Retina (tissue), 1 donor: Measurements from ENCODE around the gene RORC.
"Not testable (repeated sequence)": the region's sequence is repeated elsewhere in the genome, so short reads cannot be mapped to it uniquely, and the experiment has no call there.

ENCODE experiments used
- DNase-seq: peaks from one replicate; pipeline ENCODE4 v3.0.0-alpha.2; 2016

RORC gene

DNA sequence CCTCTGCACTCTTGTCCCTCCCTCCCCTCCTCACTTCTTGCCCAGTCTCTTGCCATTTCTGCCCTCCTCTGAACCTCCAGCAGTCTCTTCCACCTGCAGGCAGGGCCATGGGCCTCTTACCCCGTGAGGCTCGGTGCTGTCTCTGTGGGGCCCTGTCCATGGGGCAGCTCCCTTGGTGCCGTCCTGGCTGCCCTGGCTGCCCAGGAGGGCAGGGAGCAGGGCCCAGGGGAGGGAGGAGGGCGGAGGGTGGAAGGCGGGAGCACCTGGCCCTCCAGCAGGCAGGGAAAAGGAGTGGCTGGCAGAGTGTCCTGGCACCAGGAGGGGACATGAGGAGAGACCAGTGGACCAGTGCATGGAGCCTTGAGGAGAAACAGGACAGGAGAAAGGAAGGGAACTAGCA is at the start of gene RORC:
Gene RORC (minus strand): TSS at position 198 of the 400 bp plus-strand sequence. CDS start 38 bp downstream, at position 160.
- DNase-seq = no peak

DNA sequence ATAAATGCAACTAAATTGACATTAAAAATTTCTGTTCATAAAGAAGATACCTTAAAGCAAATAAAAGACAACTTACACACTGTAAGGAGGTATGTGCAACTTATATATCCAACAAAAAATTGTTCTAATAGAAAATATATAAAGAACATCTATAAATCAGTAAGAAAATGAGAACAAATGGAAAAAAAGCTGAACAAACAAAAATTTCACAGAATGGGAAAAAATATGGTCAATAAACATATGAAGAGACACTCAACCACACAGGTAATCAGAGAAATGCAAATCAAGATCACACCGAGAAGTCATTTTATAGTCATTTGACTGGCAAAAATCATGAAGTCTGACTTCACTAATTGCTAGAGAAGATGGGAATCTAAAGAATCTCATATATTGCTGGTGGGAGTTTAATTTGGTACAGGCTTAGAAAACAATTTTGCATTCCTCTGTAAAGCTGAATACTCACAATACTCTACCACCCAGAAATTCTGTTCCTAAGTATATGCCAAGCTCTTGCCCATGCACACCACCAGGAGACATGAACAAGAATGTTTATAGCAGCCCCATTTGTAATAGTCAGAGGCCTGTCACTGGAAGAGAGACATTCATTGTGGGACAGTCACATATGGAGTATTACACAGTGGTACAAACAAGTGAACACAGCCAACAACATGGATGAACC is 44.0 kb upstream of the RORC start:
- DNase-seq = no peak

DNA sequence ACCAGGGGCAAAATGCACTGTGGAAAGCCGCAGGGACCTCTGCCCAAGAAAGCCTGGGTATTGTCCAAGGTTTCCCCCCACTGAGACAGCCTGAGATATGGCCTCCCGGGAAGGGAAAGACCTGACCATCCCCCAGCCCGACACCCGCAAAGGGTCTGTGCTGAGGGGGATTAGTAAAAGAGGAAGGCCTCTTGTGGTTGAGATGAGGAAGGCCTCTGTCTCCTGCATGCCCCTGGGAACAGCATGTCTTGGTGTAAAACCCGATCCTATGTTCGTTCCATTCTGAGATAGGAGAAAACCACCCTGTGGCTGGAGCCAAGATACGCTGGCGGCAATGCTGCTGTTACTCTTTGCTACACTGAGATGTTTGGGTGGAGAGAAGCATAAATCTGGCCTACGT is 41.2 kb upstream of the RORC start:
- not testable (repeated sequence) for DNase-seq

DNA sequence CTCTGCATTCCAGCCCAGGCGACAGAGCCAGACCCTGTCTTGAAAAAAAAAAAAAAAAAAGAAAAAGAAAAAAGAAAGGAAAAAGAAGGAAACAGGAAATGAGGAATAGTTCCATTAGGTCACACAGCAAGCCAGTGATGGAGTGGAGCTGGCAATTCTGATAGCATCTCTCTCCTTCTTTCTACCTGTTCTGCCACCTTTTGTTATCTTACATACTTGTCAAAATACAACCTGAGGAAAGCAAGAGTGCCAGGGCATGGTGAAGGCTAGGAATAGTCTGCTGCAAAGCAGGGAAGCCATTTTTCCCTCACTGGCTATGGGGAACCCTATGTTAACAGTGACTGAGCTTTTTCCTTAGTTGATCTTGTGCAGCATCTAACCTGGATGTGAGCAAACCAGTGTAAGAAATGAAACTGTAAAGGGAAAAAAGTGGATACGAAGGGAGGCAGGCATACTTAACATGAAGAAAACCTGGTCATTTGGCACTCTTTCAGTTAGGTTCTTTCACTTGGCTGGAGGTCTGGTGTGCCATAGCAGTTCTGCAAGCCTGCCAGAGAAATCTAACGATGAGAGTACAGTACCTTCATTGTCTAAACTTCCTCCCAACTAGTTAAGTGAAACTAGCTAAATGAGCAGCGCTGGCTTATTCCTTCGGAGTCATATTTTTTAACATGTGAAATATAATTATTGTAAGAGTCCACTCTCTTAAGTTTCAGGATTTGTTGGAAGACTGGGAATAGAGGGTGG is 39.9 kb upstream of the RORC start:
- no peak for DNase-seq

- no peak for DNase-seq
These were observed 36.9 kb upstream of the RORC start for GRCh38 chr1:151868486-151868885.

DNA sequence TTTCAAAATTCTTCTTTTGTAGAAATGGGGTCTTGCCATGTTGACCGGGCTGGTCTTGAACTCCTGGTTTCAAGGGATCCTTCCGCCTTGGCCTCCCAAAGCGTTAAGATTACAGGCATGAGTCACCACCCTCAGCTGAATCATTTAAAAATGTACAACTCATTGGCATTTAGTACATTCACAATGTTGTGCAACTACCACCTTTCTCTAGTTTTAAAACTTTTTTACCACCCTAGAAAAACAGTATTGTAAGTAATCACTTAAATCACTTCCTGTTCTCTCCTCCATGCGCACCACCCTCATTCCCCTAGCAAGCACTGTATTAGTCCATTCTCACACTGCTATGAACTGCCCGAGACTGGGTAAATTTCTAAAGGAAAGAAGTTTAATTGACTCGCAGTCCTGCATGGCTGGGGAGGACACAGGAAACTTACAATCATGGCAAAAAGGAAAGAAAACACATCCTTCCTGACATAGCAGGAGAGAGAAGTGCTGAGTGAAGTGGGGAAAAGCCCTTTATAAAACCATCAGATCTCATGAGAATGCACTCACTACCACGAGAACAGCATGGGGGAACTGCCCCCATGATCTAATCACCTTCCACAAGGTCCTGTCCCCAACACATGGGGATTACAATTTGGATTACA is 36.3 kb upstream of the RORC start:
- DNase-seq = no peak

DNA sequence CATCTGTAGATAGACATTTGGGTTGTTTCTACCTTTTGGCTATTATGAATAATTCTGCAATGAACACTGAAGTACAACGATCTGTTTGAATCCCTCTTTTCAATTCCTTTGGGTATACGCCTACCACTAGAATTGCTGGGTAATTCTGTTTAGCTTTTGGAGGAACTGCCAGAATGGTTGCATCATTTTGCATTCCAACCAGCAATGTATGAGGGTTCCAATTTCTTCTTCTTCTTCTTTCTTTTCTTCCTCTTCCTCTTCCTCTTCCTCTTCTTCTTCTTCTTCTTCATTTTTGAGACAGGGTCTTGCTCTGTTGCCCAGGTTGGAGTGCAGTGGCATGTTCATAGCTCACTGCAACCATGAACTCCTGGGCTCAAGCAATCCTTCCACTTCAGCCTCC is 35.7 kb upstream of the RORC start:
- DNase-seq = no peak

GRCh38 chr1:151864411-151864810 is 32.8 kb upstream of the RORC start:
- no peak for DNase-seq

- no peak for DNase-seq
These were observed 31.0 kb upstream of the RORC start for GRCh38 chr1:151862604-151863003.

DNA sequence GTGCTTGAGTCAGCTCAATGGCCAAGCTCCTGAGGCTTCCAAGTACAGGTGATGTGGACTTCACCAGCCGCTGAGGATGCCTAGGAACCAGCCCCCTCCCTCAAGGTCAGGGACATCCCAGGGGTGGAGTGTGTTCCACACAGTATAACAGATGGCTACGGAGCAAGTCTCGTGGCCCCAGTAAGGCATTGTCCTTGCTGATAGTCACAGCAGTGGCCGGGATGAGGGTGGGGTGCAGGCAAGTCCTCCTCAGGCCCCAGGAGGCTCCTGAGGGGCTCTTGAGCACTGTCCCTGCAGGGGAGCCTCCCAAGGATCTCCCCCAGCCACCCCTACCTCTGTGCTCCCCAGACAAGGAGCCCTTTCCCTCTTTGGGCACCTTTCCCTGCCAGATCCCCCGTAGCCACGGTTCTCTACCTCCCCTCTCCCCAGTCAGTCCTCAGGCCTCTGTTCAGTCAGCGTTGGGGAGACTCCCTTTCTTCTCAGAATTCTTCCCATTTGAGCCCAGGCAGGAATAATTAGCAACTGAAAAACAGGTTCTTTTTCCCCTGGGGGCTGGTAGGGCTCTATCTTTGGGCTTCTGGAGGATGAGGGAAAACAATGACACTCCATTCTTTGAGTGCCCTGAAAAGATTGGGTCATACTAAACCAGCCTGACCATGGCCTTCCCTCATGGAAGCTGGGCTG is 29.0 kb upstream of the RORC start:
- no peak for DNase-seq

- DNase-seq = no peak
These were observed 28.3 kb upstream of the RORC start for GRCh38 chr1:151859891-151860293.

GRCh38 chr1:151858886-151859665 is 27.5 kb upstream of the RORC start:
- no peak for DNase-seq

- no peak for DNase-seq
These were observed 26.6 kb upstream of the RORC start for GRCh38 chr1:151858030-151858746.

DNA sequence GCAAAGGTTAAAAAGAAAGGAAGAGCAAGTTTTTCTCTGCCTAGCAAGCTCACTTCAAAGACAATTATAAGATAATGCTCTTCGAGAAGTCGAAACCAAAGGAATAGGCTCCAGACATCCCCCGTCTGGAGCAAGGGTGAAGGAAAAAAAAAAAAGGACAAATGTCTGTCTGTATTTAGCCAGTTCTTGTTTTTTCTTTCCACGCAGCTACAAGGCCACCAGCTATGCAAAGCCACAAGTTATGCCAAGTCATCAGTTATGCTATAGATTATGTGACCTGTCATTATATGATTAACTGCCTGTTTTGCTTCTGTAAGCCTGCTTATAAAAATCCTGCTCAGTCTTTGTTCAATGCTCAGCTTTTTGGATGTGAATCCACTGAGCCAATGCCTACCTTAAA is 24.3 kb upstream of the RORC start:
- DNase-seq = no peak

GRCh38 chr1:151855516-151855915 is 23.9 kb upstream of the RORC start:
- not testable (repeated sequence) for DNase-seq

GRCh38 chr1:151854658-151855057 is 23.1 kb upstream of the RORC start:
- DNase-seq = no peak

DNA sequence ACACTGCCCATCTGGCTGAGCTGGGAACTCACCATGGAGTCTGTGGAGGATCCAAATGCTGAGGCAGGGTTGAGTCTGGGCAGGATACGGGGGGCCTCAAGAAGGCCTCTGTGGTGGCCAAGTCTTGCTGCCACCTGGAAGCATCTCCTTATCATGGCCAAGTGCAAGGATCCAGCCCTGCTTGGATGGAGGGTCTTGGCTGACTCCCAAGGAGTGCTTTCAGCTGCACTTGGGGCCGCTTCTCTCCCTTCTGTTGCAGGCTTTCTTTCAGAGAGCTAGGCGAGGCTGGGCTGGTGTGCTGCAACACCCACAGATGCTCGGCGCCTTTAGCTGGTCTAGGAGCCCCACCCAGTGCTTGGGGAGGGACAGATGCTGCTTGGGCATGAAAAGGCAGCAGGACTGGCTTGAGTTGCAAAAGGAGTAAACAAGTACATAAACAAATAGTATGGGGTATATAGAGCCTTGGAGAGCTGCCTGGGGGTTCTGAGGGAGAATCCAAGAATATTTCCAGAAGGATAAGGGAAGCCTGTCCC is 21.9 kb upstream of the RORC start, which contains the start of gene THEM5:
Gene THEM5 (minus strand): TSS at position 302 of the 533 bp plus-strand sequence. CDS start 147 bp downstream, at position 155.
- DNase-seq = no peak

DNA sequence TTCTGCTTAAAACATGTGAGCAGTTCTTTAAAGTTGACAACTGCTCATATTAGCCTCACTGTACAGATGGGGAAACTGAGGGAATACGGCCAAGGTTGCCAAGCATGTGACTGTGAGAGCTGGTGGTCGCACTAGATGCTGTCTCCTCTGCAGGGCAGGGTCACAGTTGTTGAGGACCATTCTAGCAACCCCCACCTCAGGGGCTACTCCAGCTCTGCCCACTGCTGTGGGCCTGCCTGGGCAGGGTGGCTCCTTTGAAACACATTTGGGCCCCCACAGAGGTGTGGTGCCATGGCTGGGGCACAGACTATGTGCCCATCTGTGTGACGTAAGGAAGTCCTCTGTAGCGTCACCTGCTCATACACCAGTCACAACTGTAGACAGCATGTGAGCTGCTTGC is 21.1 kb upstream of the RORC start:
- no peak for DNase-seq

- no peak for DNase-seq
These were observed 20.3 kb upstream of the RORC start for GRCh38 chr1:151851886-151852285.

- no peak for DNase-seq
These were observed 18.3 kb upstream of the RORC start for GRCh38 chr1:151849871-151850270.

GRCh38 chr1:151849126-151849525 is 17.5 kb upstream of the RORC start:
- no peak for DNase-seq
